HT-29 (cell line): ENCODE measurements around the gene POLR2J3. TPM values are rescaled to one million over a fixed set of nuclear protein-coding genes. Genes with fewer than 3 reads are reported as not detected.
A peak's percentile ranks its signal among the peaks of the same experiment; 100 is the strongest.
"Not testable (repeated sequence)": the region's sequence is repeated elsewhere in the genome, so short reads cannot be mapped to it uniquely, and the experiment has no call there.

Source experiments
- DNase-seq: peaks from one replicate; pipeline ENCODE4 v3.0.0-alpha.2; 2015; ENCODE audit warnings: low spot score
- total RNA-seq: library from RNA; depleted of rRNA; stranded (reverse); fragments of >200 nt; shearing (Covaris generic); gene quantifications from 2 replicates; pipeline ENCODE4 v1.2.3, GENCODE V29; 2014

The POLR2J3 gene
- total RNA-seq, 1 experiment from 2014 or later: 38.6 TPM

DNA sequence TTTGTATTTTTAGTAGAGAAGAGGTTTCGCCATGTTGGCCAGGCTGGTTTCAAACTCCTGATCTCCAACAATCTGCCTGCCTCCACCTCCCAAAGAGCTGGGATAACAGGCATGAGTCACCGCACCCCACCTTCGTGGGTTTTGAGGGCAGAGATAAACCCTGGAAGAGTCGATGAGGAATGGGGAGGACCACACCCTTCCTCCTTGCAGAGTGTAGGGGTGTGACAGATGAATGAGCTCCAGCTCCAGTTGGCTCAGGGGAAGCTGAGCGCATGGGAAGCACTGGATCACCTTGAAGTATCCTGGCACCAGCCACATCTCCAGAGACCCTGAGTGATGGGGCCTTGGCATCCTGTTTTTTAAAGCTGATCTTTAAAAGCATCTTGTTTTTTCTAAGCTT, 11.1 kb upstream of the POLR2J3 start:
- DNase-seq: not testable (repeated sequence)

DNA sequence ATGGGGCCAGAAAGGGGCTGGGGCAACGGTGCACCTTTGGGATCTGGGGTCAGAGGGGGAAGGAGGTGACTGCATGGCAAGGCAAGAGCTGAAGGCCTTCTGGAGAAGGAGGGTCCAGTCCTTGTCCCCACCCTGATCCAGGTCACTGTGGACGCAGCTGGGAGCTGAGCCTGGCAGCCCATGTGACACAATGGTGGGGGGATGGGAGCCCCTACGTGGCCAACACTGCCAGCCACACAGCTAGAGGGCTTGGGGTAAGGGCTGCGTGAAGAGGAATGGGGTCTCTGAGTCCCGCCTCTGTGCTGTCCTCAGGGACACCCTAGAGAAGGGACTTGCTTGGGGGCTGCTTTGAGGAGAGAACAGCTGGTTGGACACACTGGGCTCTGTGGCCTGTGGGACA, 9.3 kb upstream of the POLR2J3 start:
- not testable (repeated sequence) for DNase-seq

DNA sequence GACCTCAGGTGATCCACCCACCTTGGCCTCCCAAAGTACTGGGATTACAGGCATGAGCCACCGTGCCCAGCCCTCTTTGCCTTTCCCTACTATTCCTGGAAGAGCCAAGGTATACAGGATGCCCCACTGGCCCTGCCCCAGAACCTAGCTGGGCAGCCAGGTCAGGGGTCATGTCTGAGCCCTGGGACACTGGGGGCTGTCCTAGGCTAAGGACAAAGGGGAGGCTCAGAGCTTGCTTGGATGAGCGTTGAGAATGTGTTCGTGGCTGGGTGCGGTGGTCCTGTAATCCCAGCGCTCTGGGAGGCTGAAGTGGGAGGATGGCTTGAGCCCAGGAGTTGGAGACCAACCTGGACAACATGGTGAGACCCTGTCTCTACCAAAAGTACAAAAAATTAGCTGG, 6.1 kb upstream of the POLR2J3 start:
- not testable (repeated sequence) for DNase-seq

DNA sequence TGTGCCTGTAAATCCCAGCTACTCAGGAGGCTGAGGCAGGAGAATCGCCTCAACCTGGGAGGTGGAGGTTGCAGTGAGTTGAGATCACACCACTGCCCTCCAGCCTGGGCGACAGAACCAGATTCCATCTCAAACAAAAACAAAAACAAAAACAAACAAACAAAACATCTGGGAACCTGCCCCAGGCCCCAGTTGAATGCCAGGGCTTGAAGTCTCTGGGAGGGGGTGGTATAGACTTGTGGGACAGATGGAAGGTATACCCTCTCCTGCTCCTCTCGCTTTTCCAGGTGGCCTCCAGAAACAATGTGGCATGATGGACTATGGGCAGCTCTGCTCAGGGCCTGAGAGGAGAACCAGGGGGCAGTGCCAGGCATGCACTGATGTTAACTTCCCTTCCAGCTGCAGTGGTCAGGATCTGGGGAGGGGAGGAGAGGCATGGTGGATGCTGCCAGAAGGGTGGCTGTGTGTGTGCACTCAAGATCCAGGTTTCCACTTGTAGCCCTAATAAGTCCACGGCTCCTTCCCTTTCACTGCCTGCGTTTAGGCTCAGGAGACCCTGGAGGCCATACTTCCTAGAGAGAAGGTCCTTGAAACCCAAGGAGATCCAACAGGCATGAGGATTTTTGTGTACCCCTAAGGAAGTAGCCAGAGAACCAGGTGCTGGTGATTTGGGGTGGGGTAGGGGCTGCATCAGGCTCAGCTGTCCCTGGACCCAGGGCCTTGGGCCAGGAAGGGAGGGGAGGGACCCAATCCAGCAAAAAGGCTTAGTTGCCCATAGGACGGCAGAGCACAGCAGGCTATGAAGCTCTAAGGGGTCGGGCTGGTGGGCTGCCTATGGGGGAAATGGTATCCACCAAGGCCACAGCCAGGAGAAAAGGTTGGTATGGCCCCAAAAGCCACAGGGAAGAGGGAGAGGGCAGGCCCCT, 5.2 kb upstream of the POLR2J3 start:
- not testable (repeated sequence) for DNase-seq

DNA sequence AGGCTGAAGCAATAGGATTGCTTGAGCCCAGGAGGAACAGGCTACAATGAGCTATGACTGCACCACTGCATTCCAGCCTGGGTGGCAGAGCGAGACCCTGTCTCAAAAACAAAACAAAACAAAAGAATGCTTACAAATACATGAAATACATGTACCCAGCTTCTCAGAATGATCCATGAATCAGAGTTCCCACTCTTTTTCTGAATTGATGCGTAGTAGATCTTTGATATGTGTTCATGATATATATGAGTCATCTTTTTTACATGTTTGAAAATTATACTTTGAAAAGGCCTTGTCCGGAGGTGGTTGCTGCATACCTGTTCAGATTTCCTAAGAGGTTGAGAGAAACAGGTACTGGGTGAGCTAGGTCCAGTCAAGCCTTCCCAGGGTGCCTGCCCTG, 4.0 kb upstream of the POLR2J3 start:
- not testable (repeated sequence) for DNase-seq

DNA sequence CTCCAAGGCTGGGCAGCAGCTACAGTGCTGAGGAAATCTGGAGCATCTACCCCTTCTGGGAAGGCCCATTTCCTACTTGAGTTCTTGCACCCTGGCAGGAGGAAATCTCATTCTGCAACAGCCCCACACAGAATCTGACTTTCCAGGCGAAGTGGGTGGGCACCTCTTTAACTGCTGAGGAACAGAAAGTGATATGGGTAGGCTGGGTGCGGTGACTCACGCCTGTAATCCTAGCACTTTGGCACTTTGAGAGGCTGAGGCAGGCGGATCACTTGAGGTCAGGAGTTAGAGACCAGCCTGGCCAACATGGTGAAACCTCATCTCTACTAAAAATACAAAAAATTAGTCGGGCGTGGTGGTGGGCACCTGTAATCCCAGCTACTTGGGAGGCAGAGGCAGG, 2.2 kb upstream of the POLR2J3 start:
- DNase-seq: not testable (repeated sequence)

DNA sequence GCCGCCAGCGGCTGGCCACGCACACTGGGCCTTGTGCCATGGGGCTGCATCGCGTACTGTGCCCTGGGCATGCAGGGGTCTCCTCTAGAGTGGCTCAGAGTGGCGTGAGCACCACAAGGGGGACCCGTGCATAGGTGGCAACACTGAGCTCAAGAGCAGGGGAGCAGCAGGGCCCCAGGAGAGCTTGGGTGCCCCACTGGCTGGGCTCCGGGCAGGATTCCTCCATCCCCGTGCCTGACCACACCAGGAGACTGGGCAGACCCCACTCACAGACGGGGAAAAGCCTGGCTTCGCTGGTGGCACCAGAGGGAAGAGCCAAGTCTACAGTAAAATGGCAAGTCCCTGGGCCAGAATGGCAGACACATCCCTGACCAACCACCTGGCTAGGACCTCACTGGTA, 3.8 kb downstream of the POLR2J3 start:
- DNase-seq: not testable (repeated sequence)

DNA sequence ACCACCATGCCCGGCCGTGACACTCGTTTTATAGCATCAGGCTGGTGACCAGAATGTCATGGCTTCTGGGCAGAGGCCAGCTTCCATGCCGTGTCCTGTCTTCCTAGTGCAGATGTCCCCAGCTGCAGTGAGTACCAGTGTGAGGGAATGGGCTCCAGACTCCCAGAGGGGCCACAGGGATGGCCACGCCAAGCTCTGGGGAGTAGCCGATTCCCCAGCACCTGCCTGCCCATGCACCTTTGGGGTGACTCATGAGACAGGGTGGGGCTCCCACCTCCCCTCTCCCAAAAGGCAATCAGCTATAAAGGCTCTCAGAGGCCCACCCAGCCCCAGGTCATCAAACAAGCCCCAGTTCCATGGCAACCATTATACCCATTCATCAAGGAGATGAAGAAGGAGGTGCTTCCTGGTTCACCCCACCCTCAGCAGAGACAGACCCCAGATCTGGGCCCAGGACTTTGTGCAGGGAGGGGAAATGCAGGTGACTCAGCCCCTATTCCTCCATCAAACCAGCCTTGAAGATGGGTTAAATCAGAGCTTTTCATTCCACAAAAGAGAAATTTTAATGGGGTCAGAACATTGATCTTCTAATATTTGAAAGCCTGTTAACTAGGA, 21.5 kb downstream of the POLR2J3 start, which contains the start of gene SPDYE2:
Gene SPDYE2 (plus strand): TSS at position 419 of the 615 bp plus-strand sequence. CDS start 2,030 bp downstream, outside the sequence.
- DNase-seq: not testable (repeated sequence)

DNA sequence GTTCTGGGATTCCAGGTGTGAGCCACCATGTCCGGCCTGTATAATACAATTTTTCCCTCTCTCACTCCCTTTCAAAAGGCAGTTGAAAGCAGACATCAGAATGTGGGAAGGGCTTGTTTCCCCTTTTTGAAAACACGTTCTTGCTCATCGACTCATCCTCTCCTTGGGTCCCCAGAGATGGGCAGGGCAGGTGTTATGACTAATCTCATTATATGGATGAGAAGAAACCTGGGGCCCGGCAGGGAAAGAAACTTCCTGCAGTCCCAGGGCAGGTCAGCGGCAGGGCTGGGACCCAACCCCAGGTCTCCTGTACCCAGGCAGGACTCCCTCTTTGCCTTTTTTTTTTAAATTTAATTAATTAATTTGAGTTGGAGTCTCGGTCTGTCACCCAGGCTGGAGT, 26.0 kb downstream of the POLR2J3 start:
- not testable (repeated sequence) for DNase-seq

DNA sequence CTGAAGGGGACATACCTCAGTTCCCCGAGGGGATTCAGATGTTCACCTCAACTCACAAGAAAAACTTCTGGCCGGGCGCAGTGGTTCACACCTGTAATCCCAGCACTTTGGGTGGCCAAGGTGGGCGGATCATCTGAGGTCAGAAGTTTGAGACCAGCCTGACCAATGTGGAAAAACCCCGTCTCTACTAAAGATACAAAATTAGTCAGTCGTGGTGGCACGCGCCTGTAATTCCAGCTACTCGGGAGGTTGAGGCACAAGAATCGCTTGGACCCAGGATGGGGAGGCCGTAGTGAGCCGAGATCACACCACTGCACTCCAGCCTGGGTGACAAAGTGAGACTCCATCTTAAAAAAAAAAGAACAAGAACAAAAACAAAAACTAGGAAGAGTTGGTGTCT, 27.1 kb downstream of the POLR2J3 start:
- DNase-seq: not testable (repeated sequence)

DNA sequence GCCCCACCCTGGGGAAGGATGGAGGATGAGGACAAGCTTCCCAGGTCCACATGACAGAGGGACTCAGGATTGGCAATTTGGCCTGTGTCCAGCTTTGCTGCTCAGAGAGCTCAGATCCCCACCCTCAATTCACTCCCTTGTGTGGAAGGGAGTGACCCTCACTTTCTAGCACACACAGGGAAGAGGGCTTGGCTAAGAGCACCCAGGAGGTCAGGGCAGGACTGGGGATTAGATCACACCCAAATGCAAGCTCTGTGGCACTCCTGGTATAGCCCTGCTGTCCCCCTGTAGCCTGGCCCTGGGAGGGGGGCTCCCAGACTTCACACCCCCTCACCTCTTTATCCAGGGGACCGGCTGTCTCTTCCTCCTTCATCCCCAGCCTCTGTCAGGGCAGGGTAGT, 28.0 kb downstream of the POLR2J3 start:
- not testable (repeated sequence) for DNase-seq

DNA sequence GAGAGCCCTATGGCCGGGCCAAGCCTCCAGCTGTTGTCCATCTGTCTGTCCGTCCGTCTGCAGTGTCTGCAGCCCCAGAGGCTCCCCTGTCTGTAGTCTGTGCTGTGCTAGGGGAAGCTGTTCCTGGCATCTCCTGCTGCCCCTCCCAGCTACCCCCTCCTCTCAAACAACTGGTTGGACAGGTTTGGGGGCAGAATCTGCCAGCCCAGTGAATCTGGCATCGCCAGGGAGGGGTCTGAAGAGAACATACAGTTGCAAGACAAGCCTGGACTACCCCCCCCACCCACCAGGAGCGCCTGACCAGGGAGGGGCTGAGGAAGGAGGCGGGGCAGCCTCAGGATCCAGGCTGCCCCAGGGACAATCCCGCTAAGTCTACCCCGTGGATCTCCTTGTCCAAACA, 28.8 kb downstream of the POLR2J3 start, which contains the start of gene UPK3BL2:
Gene UPK3BL2 (minus strand): TSS at position 101 of the 400 bp plus-strand sequence. CDS start 60 bp downstream, at position 41.
- DNase-seq: not testable (repeated sequence)

DNA sequence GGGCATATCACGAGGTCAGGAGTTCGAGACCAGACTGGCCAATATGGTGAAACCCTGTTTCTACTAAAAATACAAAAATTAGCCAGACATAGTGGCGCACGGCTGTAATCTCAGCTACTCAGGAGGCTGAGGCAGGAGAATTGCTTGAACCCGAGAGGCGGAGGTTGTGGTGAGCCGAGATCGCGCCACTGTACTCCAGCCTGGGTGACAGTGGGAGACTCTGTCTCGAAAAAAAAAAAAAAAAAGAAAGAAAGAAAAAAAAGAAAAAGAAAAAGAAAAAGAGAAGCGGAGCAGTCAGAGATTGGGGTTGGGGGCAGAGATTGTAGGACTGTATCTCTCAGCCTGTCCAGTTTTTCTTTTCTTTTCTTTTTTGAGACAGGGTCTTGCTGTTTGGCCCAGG, 29.6 kb downstream of the POLR2J3 start:
- DNase-seq: not testable (repeated sequence)

DNA sequence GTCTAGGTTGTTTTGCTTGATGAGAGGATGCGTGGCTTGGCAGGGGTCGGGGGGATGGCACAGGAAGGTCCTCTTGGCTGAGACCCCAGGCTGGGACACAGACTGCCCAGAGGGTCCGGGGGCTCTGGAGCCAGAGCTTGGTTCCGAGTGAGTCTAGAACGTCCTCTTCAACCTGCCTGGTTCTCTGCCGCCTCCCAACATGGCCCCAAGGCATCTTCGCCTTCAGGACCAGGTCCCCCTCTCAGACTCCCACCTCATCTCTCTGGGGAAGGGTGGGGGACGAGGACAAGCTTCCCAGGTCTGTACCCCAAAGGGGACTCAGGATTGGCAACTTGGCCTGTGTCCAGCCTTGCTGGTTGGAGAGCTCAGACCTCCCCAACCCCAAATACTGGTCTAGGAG, 30.3 kb downstream of the POLR2J3 start:
- not testable (repeated sequence) for DNase-seq

DNA sequence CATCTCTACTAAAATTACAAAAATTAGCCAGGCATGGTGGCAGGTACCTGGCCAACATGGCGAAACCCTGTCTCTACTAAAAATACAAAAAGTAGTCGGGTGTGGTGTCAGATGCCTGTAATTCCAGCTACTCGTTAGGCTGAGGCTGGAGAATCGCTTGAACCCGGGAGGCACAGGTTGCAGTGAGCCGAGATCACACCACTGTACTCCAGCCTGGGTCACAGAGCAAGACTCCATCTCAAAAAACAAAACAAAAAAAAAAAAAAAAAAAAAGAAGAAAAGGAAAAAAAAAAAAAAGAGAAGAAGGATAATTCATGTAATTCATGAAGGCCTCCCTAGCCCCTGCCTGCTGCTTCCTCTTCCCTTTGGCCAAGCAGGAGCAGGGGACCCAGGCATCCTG, 31.8 kb downstream of the POLR2J3 start:
- not testable (repeated sequence) for DNase-seq

DNA sequence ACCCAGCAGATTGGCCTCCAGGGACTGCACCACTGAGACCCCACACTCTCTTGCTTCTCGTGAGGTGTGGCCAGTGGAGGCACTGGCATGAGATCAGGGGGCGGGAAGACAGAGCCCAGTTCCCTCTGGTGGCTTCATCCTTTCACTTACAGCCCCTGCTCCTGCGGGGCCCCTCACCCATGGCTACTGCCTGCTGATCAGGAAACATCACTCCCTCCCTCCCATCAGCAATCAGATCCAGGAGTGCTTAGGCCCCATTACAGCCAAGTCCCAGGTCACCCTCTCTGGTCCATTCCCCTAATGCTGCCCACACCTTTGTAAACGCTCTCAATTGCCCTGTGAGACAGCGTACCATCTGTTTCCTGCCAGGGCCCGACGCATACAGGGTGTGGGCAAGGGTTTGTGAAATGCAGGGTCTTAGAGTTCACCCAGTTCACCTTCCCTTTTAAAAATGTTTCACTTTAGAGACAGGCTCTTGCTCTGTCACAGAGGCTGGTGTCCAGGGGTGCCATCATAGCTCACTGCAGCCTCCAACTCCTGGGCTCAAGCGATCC, 37.2 kb downstream of the POLR2J3 start:
- DNase-seq: peak; percentile 0

DNA sequence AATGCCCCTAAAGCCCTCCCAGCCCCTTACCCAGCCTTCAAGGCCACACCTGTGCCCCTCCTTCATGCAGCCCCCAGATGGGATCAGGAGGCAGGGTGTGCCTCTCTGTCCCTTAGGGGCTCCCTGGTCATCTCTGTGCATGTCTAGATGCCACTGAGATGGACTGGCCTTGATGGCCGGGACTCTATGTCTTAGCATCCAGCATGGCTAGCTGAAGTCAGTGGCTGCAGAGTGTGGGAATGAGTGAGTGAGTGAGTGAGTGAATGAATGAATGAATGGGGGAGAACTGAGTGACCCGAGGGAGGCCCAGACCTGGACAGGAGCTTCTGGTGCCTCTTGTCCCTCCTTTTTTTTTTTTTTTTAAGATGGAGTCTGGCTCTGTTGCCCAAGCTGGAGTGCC, 40.3 kb downstream of the POLR2J3 start:
- not testable (repeated sequence) for DNase-seq

DNA sequence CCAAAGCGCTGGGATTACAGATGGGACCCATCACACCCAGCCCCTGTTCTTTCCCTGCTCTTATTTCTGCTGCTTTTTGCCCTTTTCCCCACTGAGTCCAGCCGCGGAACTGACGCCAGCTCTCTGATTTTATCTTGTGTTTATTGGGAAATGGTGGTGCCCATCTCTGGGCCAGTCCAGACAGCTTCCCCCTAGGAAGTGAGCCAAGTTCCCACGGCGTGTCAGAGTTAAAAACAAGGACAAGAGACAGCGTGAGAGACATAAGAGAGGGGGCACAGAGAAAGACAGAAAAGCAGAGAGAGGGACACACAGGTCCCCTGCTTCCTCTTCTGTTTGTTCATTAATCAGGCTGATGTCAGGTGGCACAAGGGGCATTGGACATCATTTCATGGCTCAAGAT, 40.8 kb downstream of the POLR2J3 start:
- not testable (repeated sequence) for DNase-seq

DNA sequence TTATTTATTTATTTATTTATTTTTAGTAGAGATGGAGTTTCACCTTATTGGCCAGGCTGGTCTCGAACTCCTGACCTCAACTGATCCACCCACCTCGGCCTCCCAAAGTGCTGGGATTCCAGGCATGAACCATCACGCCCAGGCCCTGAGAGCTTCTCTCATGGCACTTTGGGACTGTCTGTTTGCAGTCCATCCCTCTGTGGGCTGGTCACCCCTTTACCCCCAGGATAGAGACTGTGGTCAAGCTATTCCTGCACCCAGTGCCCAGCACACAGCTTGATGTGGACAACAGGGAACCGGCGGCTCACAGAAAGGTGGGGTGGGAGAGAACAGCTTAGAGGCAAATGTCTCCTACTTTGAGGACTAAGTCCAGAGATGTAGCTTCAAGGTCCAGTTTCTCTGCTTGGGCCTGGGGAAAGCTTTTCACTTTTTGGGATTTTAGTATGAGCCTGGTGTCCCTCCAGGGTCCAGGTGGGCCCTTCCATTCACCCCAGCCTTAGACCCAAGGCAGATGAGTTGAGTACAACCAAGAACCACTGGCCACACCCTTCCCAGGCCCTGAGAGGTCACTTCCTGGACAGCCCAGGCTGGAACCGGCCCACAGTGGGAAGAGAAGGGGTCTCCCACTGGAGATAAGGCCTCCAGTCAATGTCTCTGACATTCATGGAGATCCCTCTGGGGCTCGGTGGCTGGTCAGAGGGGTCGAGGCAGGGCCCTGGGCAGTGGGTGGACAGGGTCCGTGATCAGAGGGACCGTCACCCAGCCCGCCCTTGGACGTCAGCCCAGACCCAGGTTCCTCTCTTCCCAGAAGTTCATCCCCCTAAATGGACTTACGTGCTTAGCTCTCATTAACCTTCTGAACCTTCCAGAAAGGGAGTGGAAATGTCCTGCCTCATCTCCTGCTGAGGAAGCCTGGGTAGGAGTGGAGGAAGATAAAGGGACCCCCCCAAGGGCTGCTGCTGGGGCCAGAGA, 44.3 kb downstream of the POLR2J3 start:
- DNase-seq: not testable (repeated sequence)

DNA sequence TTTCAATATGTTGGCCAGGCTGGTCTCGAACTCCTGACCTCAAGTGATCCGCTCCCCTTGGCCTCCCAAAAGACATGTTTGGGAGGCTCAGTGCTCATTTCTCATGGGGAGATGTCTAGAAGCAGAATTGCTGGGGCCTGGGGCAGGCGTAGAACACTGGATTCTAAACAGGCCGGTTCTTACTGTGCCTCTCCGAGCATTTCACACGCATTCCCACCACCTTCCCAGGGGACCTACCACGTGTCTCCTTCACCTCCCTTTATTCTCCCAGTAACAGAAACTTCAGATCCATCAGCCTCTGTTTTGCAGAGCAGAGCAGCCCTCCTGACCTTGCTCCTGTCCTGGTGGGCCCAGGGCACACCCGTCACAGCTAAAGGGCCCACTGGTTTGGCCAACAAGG, 45.2 kb downstream of the POLR2J3 start:
- DNase-seq: not testable (repeated sequence)

DNA sequence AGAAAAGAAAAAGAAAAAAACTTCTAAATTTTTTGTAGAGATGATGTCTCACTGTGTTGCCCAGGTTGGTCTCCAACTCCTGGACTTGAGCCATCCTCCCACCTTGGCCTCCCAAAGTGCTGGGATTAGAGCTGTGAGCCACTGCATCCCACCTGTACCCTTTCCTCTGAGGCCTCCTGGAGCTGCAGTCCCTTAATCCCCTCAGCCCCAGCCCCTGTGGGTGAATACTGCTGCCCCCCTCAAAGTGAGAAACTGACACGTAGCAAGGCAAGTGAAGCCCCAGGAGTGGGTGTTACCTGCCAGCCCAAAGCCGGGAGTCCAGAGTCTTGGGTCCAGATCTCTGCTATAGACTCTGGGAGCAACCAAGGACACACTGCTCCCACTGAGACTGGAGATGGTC, 47.6 kb downstream of the POLR2J3 start:
- not testable (repeated sequence) for DNase-seq
